ENCODE measurements around the gene ARHGAP30. TPM values are rescaled to one million over a fixed set of nuclear protein-coding genes. Genes with fewer than 3 reads are reported as not detected.

The ARHGAP30 gene
- polyA plus RNA-seq, 3 donors, result 1.9 to 2.2 (median 2.0) TPM

GRCh38 chr1:161091796-161092507, 22.3 kb upstream of the ARHGAP30 start:
- no peak for DNase-seq (ENCODE audit: low read depth in 3 of 3, low spot score in 2 of 3)

- no peak for DNase-seq (ENCODE audit: low read depth in 3 of 3, low spot score in 2 of 3)
Measured at GRCh38 chr1:161091093-161091492, 21.4 kb upstream of the ARHGAP30 start.

GRCh38 chr1:161090617-161091016, 20.9 kb upstream of the ARHGAP30 start:
- no peak for DNase-seq (ENCODE audit: low read depth in 3 of 3, low spot score in 2 of 3)

GRCh38 chr1:161089938-161090337, 20.2 kb upstream of the ARHGAP30 start:
- DNase-seq (ENCODE audit: low read depth in 3 of 3, low spot score in 2 of 3), result no peak

GRCh38 chr1:161089251-161089924, 19.7 kb upstream of the ARHGAP30 start, which contains the start of gene NECTIN4:
NECTIN4 (minus strand) TSS chr1:161089558; CDS start chr1:161089296, 262 bp downstream.
- no peak for DNase-seq (ENCODE audit: low read depth in 3 of 3, low spot score in 2 of 3)

GRCh38 chr1:161088587-161089110, 19.0 kb upstream of the ARHGAP30 start:
- DNase-seq (ENCODE audit: low read depth in 3 of 3, low spot score in 2 of 3), result no peak

GRCh38 chr1:161086457-161086856, 16.8 kb upstream of the ARHGAP30 start:
- DNase-seq (ENCODE audit: low read depth in 3 of 3, low spot score in 2 of 3), result no peak

GRCh38 chr1:161085165-161085564, 15.5 kb upstream of the ARHGAP30 start:
- DNase-seq (ENCODE audit: low read depth in 3 of 3, low spot score in 2 of 3), result no peak

GRCh38 chr1:161084597-161084988, 14.9 kb upstream of the ARHGAP30 start:
- no peak for DNase-seq (ENCODE audit: low read depth in 3 of 3, low spot score in 2 of 3)

- DNase-seq (ENCODE audit: low read depth in 3 of 3, low spot score in 2 of 3), result no peak
Measured at GRCh38 chr1:161083748-161084596, 14.3 kb upstream of the ARHGAP30 start.

- no peak for DNase-seq (ENCODE audit: low read depth in 3 of 3, low spot score in 2 of 3)
Measured at GRCh38 chr1:161082996-161083747, 13.5 kb upstream of the ARHGAP30 start.

GRCh38 chr1:161082483-161082882, 12.8 kb upstream of the ARHGAP30 start:
- DNase-seq (ENCODE audit: low read depth in 3 of 3, low spot score in 2 of 3), result no peak

- DNase-seq (ENCODE audit: low read depth in 3 of 3, low spot score in 2 of 3), result no peak
Measured at GRCh38 chr1:161081519-161081918, 11.8 kb upstream of the ARHGAP30 start.

- no peak for DNase-seq (ENCODE audit: low read depth in 3 of 3, low spot score in 2 of 3)
Measured at GRCh38 chr1:161080441-161081405, 11.0 kb upstream of the ARHGAP30 start.

GRCh38 chr1:161079436-161080110, 9.9 kb upstream of the ARHGAP30 start:
- no peak for DNase-seq (ENCODE audit: low read depth in 3 of 3, low spot score in 2 of 3)

GRCh38 chr1:161077426-161077825, 7.7 kb upstream of the ARHGAP30 start:
- DNase-seq (ENCODE audit: low read depth in 3 of 3, low spot score in 2 of 3), result no peak

GRCh38 chr1:161076410-161076809, 6.7 kb upstream of the ARHGAP30 start:
- no peak for DNase-seq (ENCODE audit: low read depth in 3 of 3, low spot score in 2 of 3)

GRCh38 chr1:161074676-161075368, 5.1 kb upstream of the ARHGAP30 start:
- no peak for DNase-seq (ENCODE audit: low read depth in 3 of 3, low spot score in 2 of 3)
